GM12892 (cell line): ENCODE results near the gene REG4.

Experiments used
- DNase-seq: peaks from one replicate; pipeline ENCODE4 v3.0.0; 2011; ENCODE audit not compliant: insufficient read length
- FAIRE-seq: peaks from 2 replicates; lab custom pipeline; 2011; peaks lifted over from hg19 to GRCh38; lab: Jason Lieb, UNC
- POLR2A ChIP-seq: IDR thresholded peaks from 2 replicates; pipeline ENCODE4 v1.6.1; 2011; ENCODE audit warnings: low read depth, low read length, control low read depth
- POLR2AphosphoS5 ChIP-seq: IDR thresholded peaks from 2 replicates; pipeline ENCODE4 v1.6.1; 2011; ENCODE audit warnings: low read depth, low read length, control low read depth
- TAF1 ChIP-seq: IDR thresholded peaks from 2 replicates; pipeline ENCODE4 v1.6.1; 2011; ENCODE audit warnings: low read depth, mild to moderate bottlenecking, control low read depth, low read length, borderline replicate concordance

The REG4 gene

GRCh38 chr1:119827010-119827409 is 15.8 kb upstream of the REG4 start:
- TF ChIP-seq POLR2A (no peak), POLR2AphosphoS5 (no peak), TAF1 (no peak)
- DNase-seq (no peak), FAIRE-seq (no peak)

GRCh38 chr1:119822406-119822805 is 11.1 kb upstream of the REG4 start:
- DNase-seq (no peak), FAIRE-seq (no peak)
- TF ChIP-seq POLR2AphosphoS5 (no peak), POLR2A (no peak), TAF1 (no peak)

DNA sequence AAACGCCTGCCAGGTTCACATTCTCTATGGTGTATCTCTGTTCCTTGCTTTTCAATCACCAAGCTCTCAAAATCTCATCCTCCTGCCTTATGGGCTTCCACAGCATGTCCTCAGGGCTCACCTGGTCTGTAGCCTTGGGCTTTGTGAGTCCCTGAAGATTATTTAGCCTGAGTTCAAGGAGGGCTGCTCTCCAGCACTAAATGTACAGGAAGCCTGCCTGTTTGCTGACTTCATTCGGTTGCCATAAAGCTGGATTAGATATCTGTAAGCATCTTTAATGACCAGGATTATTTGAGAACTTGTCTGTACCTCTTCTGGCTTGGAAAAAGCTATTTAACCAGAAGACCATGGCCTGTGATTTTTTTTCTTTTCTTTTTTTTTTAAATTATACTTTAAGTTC is 6.9 kb upstream of the REG4 start:
- DNase-seq: no peak
- FAIRE-seq: no peak
- TF ChIP-seq TAF1 (no peak), POLR2A (no peak), POLR2AphosphoS5 (no peak)

DNA sequence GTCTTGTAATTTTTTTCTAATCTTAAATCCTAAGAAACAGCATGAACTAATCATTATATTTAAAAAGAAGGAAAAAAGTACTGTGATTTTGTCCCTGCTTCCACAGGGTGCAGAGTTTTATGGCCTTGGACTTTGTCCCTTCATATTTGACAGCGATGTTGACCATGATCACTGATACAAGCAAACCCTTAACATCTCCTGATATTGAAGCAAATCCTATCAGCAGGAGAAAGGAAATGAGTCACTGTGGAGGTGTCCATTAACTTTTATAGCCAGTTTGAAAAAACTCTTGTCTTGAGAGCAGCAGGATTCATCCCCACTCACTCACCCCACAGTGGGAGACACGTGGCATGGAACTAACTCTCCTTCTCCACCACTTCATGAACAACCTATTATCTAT is 5.1 kb upstream of the REG4 start:
- DNase-seq: no peak

DNA sequence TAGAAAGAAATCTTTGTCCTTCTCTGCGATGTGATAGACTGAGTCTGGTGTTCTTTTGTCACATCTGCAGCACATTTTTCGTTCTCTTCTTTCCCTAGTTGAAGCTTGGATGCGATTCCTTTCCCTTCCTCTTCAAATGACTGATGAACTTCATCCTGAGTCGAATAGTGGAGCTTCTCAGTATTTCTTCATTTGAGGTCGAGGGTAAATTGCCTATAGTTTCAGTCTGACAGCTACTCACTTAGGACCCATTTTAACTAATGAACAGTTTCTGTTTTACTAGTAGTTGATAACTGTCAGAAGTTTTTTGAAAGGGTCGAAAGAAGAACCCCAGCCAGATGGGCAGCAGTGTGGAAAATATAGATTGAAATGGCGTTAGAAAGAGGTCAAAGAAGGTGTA is 4.7 kb upstream of the REG4 start:
- TF ChIP-seq POLR2A (no peak), POLR2AphosphoS5 (no peak), TAF1 (no peak)
- no peak for DNase-seq
- no peak for FAIRE-seq

More for the DNA sequence above, 5.1 kb upstream of the REG4 start:
- FAIRE-seq: no peak
- no peak for TF ChIP-seq TAF1

GRCh38 chr1:119815361-119815760 is 4.1 kb upstream of the REG4 start:
- no peak for TF ChIP-seq TAF1
- TF ChIP-seq POLR2A: no peak
- TF ChIP-seq POLR2AphosphoS5: no peak
- DNase-seq: no peak
- no peak for FAIRE-seq

DNA sequence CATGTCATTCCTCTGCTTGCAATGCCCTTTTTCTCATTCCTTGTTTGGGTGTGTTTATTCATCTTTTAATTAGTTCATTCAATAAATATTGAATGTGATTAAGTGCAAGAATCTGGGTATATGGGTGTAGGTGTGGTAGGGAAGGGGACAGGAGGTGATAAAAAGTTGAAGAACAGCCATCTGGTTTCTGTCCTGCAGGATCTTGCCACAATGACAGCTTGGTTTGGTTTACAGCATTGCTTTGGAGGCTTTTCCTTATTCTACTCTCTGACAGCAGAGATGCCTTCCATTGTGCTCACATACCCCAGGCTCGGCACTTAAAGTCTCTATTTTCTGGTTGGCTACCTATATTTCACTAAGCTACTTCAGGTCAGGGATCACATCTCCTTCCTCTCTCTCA is 3.0 kb upstream of the REG4 start:
- FAIRE-seq: no peak
- no peak for DNase-seq
- no peak for TF ChIP-seq POLR2AphosphoS5
- no peak for TF ChIP-seq POLR2A
- no peak for TF ChIP-seq TAF1

DNA sequence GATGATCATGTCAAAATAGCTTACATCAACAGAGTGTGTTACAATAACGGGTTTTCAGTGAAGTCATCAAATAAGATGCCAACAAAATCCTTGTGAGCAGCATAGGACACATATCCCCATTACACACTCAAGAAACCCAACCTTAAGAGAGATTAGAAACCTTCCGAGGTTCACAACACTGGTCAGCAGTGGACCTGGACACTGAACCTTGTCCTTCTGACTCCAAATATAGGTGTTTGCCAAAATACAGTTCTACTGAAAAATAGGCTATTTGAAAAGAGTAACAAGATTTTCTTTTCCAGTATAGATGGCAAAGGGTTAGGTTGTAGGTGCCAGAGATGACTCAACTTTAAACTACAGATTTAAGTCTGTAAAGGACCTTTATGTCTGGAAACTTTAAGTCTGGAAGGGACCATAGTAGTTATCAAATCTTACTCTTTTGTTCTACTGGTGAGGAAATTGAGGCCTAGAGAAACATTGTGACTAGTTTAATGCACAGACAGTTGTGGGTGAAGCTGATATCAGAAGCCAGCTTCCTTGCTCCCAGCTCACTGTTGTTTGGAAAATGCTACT is 811 bp upstream of the REG4 start:
- FAIRE-seq (no peak), DNase-seq (no peak)
- TF ChIP-seq POLR2AphosphoS5: no peak
- no peak for TF ChIP-seq TAF1
- no peak for TF ChIP-seq POLR2A

- TF ChIP-seq POLR2A: no peak
- no peak for TF ChIP-seq POLR2AphosphoS5
- TF ChIP-seq TAF1: no peak
- peak; percentile 25 for DNase-seq
- FAIRE-seq: peak; percentile 54
These were observed 2.2 kb downstream of the REG4 start for GRCh38 chr1:119808972-119809550.

- FAIRE-seq (no peak), DNase-seq (no peak)
- no peak for TF ChIP-seq TAF1
- no peak for TF ChIP-seq POLR2AphosphoS5
- TF ChIP-seq POLR2A: no peak
These were observed 2.8 kb downstream of the REG4 start for GRCh38 chr1:119808491-119808890.

- DNase-seq (no peak), FAIRE-seq (no peak)
- TF ChIP-seq POLR2A (no peak), TAF1 (no peak), POLR2AphosphoS5 (no peak)
These were observed 4.8 kb downstream of the REG4 start for GRCh38 chr1:119806489-119806888.

DNA sequence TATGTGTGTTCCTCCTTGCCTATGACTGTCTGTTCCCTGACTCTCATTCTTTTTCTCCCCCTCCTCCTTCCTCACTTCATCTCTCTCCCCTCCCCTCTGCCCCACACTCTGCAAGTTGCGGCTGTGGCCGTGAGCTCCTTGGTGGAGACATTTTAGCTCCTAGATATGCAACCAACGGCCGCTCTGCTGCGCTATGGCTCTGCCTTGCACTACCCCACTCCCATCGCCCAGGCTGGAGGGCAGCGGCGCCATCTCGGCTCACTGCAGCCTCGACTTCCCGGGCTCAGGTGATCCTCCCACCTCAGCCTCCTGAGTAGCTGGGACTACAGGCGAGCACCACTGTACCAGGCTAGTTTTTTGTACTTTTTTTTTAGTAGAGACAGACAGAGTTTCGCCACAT is 5.5 kb downstream of the REG4 start:
- no peak for FAIRE-seq
- TF ChIP-seq POLR2A (no peak), POLR2AphosphoS5 (no peak), TAF1 (no peak)
- DNase-seq: no peak

- TF ChIP-seq TAF1 (no peak), POLR2AphosphoS5 (no peak), POLR2A (no peak)
- no peak for DNase-seq
- FAIRE-seq: no peak
These were observed 6.0 kb downstream of the REG4 start for GRCh38 chr1:119805247-119805646.
